ENCODE measurements around the gene GRIK5.

DNA sequence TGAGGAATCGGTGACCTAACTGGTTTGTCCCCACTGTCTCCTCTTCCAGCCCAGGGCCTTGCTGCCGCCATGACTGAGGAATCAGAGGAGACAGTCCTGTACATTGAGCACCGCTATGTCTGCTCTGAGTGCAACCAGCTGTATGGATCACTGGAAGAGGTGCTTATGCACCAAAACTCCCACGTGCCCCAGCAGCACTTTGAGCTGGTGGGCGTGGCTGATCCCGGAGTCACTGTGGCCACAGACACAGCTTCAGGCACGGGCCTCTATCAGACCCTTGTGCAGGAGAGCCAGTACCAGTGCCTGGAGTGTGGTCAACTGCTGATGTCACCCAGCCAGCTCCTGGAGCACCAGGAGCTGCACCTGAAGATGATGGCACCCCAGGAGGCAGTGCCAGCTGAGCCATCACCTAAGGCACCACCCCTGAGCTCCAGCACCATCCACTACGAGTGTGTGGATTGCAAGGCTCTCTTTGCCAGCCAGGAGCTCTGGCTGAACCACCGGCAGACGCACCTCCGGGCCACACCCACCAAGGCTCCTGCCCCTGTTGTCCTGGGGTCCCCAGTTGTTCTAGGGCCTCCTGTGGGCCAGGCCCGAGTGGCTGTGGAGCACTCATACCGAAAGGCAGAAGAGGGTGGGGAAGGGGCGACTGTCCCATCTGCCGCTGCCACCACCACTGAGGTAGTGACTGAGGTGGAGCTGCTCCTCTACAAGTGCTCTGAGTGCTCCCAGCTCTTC, 8.7 kb upstream of the GRIK5 start:
- TF ChIP-seq, protein P1, sequence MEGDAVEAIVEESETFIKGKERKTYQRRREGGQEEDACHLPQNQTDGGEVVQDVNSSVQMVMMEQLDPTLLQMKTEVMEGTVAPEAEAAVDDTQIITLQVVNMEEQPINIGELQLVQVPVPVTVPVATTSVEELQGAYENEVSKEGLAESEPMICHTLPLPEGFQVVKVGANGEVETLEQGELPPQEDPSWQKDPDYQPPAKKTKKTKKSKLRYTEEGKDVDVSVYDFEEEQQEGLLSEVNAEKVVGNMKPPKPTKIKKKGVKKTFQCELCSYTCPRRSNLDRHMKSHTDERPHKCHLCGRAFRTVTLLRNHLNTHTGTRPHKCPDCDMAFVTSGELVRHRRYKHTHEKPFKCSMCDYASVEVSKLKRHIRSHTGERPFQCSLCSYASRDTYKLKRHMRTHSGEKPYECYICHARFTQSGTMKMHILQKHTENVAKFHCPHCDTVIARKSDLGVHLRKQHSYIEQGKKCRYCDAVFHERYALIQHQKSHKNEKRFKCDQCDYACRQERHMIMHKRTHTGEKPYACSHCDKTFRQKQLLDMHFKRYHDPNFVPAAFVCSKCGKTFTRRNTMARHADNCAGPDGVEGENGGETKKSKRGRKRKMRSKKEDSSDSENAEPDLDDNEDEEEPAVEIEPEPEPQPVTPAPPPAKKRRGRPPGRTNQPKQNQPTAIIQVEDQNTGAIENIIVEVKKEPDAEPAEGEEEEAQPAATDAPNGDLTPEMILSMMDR (IDR thresholded peaks at IDR 0.05): no peak
- TF ChIP-seq POLR2A (IDR thresholded peaks at IDR 0.05): no peak
